ENCODE data around the gene NDUFS5.
"Not testable (repeated sequence)": the region's sequence is repeated elsewhere in the genome, so short reads cannot be mapped to it uniquely, and the experiment has no call there.

Gene NDUFS5

DNA sequence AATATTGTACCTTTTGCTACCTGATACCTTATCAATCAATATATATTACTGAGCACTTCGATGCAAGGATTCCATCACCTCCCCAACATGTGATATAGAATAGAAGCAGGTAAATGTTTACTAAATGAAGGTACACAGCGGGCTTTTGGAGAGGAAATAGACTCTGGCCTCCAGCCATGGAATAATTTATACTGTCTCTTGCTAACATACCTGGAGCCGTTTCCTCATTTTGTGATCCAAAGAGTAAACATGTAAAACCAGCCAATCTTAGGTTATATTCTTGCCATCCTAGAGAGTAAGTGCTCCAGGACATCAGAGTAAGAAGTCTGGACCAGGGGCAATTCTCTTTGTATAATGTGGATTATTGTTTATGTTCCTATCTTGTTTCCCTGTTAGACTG is 39.4 kb downstream of the NDUFS5 start:
- TF ChIP-seq TCF4 (CRISPR knock-in tag; IDR thresholded peaks at IDR 0.05; ENCODE audit: borderline replicate concordance) (no peak), GLIS3 (CRISPR knock-in tag; IDR thresholded peaks at IDR 0.05) (no peak), TOX (CRISPR knock-in tag; IDR thresholded peaks at IDR 0.05; ENCODE audit: borderline replicate concordance) (no peak), ISL1 (CRISPR knock-in tag; IDR thresholded peaks at IDR 0.05) (no peak), BACH2 (CRISPR knock-in tag; IDR thresholded peaks at IDR 0.05; ENCODE audit: borderline replicate concordance) (no peak), ZNF70 (CRISPR knock-in tag; IDR thresholded peaks at IDR 0.05) (no peak), PPARA (CRISPR knock-in tag; IDR thresholded peaks at IDR 0.05; ENCODE audit: borderline replicate concordance) (no peak), CSRNP3 (CRISPR knock-in tag; IDR thresholded peaks at IDR 0.05) (no peak), ESRRG (CRISPR knock-in tag; IDR thresholded peaks at IDR 0.05) (no peak), ZC3H10 (CRISPR knock-in tag; IDR thresholded peaks at IDR 0.05) (no peak), CSDC2 (CRISPR knock-in tag; IDR thresholded peaks at IDR 0.05) (no peak), ZNF8 (CRISPR knock-in tag; IDR thresholded peaks at IDR 0.05) (no peak), ZFP30 (CRISPR knock-in tag; IDR thresholded peaks at IDR 0.05) (no peak), OSR1 (CRISPR knock-in tag; IDR thresholded peaks at IDR 0.05) (no peak), ZFP3 (CRISPR knock-in tag; IDR thresholded peaks at IDR 0.05) (no peak), ZNF565 (CRISPR knock-in tag; conservative IDR thresholded peaks at IDR 0.05; ENCODE audit: low read depth) (no peak), RARB (CRISPR knock-in tag; IDR thresholded peaks at IDR 0.05) (no peak), CREB5 (CRISPR knock-in tag; IDR thresholded peaks at IDR 0.05; ENCODE audit: low read depth) (no peak), PATZ1 (CRISPR knock-in tag; IDR thresholded peaks at IDR 0.05; ENCODE audit: borderline replicate concordance) (no peak)
- ATAC-seq: no peak

- ATAC-seq: not testable (repeated sequence)
These were observed 42.1 kb downstream of the NDUFS5 start for GRCh38 chr1:39068227-39068626.

GRCh38 chr1:39071557-39071956 is 45.4 kb downstream of the NDUFS5 start:
- ATAC-seq: not testable (repeated sequence)

DNA sequence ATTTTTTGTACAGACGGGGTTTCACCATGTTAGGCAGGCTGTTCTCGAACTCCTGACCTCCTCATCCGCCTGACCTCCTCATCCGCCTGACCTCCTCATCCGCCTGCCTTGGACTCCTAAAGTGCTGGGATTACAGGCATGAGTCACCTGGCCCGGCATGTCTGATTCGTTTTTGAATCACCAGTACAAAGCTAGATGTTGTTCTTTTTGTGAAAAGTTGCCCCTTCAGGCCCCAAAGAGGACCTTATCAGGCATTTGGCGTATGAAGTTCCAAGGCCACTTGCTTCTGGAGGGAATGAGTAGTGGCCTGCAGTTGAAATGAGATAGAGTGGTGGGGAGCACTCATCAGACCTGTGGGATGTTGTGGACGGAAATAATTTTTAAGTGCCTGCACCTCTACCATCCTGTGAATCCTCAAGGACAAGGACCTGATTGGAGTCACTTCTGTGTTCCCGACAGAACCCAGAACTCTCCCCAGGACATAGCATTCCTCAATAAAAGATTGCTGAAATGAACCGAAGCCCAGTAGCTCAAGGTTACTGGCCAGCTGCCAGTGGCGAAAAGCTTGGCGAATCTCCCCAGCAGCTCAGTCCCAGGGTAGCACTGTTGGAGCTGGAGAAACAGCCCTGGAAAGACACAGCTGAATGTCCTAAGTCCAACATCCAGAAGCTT is 50.1 kb downstream of the NDUFS5 start:
- ATAC-seq: peak; percentile 55
- TF ChIP-seq OSR1 (CRISPR knock-in tag; IDR thresholded peaks at IDR 0.05) (no peak), ZC3H10 (CRISPR knock-in tag; IDR thresholded peaks at IDR 0.05) (no peak), POU6F1 (CRISPR knock-in tag; IDR thresholded peaks at IDR 0.05; ENCODE audit: borderline replicate concordance, low read depth) (no peak), RARB (CRISPR knock-in tag; IDR thresholded peaks at IDR 0.05) (no peak), ISL1 (CRISPR knock-in tag; IDR thresholded peaks at IDR 0.05) (no peak)

DNA sequence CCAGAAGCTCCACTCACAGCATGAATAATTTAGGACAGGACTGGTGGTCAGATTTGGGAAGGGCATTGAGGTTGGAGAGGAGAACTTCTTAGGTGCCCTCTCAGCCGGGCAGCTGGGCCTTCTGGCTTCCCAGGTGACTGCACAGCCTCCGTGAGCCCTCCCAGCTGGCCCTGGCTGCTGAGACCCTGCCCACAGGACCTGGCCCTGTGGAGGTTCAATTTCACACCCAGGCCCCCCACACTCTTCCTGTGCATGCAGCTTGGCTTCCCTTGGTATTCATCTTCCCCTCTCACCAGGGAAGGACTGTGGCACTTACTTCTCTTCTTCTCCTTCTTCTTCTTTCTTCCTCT is 50.6 kb downstream of the NDUFS5 start:
- peak; percentile 30; the same call in 1 of the 3 replicates for ATAC-seq
- no peak for TF ChIP-seq CSDC2 (CRISPR knock-in tag; IDR thresholded peaks at IDR 0.05)
- no peak for TF ChIP-seq ZC3H10 (CRISPR knock-in tag; IDR thresholded peaks at IDR 0.05)
- no peak for TF ChIP-seq RARB (CRISPR knock-in tag; IDR thresholded peaks at IDR 0.05)
- TF ChIP-seq TSHZ2 (CRISPR knock-in tag; IDR thresholded peaks at IDR 0.05): no peak
- TF ChIP-seq ARNTL (CRISPR knock-in tag; IDR thresholded peaks at IDR 0.05; ENCODE audit: borderline replicate concordance, low read depth): no peak
- TF ChIP-seq GLIS3 (CRISPR knock-in tag; IDR thresholded peaks at IDR 0.05): no peak
- no peak for TF ChIP-seq ZNF70 (CRISPR knock-in tag; IDR thresholded peaks at IDR 0.05)
- TF ChIP-seq TCF4 (CRISPR knock-in tag; IDR thresholded peaks at IDR 0.05; ENCODE audit: borderline replicate concordance): no peak
- no peak for TF ChIP-seq CSRNP3 (CRISPR knock-in tag; IDR thresholded peaks at IDR 0.05)
- TF ChIP-seq SNAI2 (CRISPR knock-in tag; IDR thresholded peaks at IDR 0.05): no peak

All from SK-N-SH treated with all-trans-retinoic acid at 6 μM for 48 hours (cell line).